Lung (tissue), 12 donors: Measurements from ENCODE around the gene ERBB4. TPM values are rescaled to one million over a fixed set of nuclear protein-coding genes. Genes with fewer than 3 reads are reported as not detected.

Experiments used
- ATAC-seq: fragments of 200-7000 bp; cut with Tn5 transposase; one replicate; pipeline ENCODE4 v1.9.1; 2020; ENCODE audit warnings: moderate number of reproducible peaks; ENCODE audit not compliant: insufficient read depth, low FRiP score
- DNase-seq, 3 donors: peaks; one replicate each; pipeline ENCODE4 v3.0.0-alpha.2; 2013 to 2017
- H3K27ac ChIP-seq, 2 donors: one replicate each; pipeline ENCODE4 v1.5.1; 2013; ENCODE audit warnings: mild to moderate bottlenecking in 2 of 2, moderate library complexity in 2 of 2, control low read depth in 1 of 2, inconsistent platforms in 1 of 2, low read depth in 1 of 2, low read length in 1 of 2
- H3K27me3 ChIP-seq, 3 donors: one replicate each; pipeline ENCODE4 v1.5.1; 2013; ENCODE audit warnings: low read length in 2 of 3; ENCODE audit not compliant: control insufficient read depth in 3 of 3, insufficient read depth in 3 of 3
- H3K36me3 ChIP-seq, 4 donors: one replicate each; pipeline ENCODE4 v1.5.1; 2013; ENCODE audit warnings: low read length in 4 of 4, mild to moderate bottlenecking in 1 of 4, moderate library complexity in 1 of 4; ENCODE audit not compliant: control insufficient read depth in 4 of 4, insufficient read depth in 4 of 4
- H3K4me1 ChIP-seq, 5 donors: one replicate each; pipeline ENCODE4 v1.5.1; 2013; ENCODE audit warnings: low read length in 5 of 5, mild to moderate bottlenecking in 2 of 5, moderate library complexity in 1 of 5; ENCODE audit not compliant: control insufficient read depth in 5 of 5, insufficient read depth in 5 of 5
- H3K4me3 ChIP-seq: one replicate; pipeline ENCODE4 v1.5.1; 2013; ENCODE audit warnings: mild to moderate bottlenecking, control low read depth, moderate library complexity
- H3K9ac ChIP-seq, 2 donors: one replicate each; pipeline ENCODE4 v1.5.1; 2013; ENCODE audit warnings: low read length in 2 of 2, control low read depth in 1 of 2; ENCODE audit not compliant: insufficient read depth in 1 of 2
- H3K9me3 ChIP-seq, 4 donors: one replicate each; pipeline ENCODE4 v1.5.1; 2013; ENCODE audit warnings: low read length in 3 of 4, mild to moderate bottlenecking in 1 of 4, moderate library complexity in 1 of 4; ENCODE audit not compliant: control insufficient read depth in 4 of 4, insufficient read depth in 3 of 4
- CTCF ChIP-seq: IDR thresholded peaks from 2 replicates; pipeline ENCODE4 v1.5.1; 2012; ENCODE audit warnings: mild to moderate bottlenecking; ENCODE audit errors: control extremely low read depth, extremely low read depth
- WGBS, 2 donors: extraction: QIAGEN DNeasy Blood & Tissue Kit; methylation state at CpG; one replicate each; pipeline ENCODE4 v1.1.7; 2013; 5-methylcytosine and 5-hydroxymethylcytosine counted together
- polyA plus RNA-seq, 2 donors: library from polyadenylated mRNA; stranded (reverse); fragments of 200-250 nt; gene quantifications; one replicate each; pipeline ENCODE4 v1.2.1, GENCODE V29; 2013
- total RNA-seq, 2 donors: library from RNA; depleted of rRNA in 1 of 2; stranded (reverse); fragments of >200 nt in 1 of 2; gene quantifications; one replicate each; pipeline ENCODE4 v1.2.1, GENCODE V29; 2014 to 2021
- donor health status: control.
- donor health status: control.
- donor health status: Bipolar disorder and iron deficiency.
- donor health status: healthy.
- donor health status: DM: yes; HTN: yes; CAD: no.

The ERBB4 gene
- total and polyA plus RNA-seq, 4 donors, result 0.41 to 16.8 (median 5.3) TPM

GRCh38 chr2:211361383-211361782 is 1177.2 kb downstream of the ERBB4 start:
- Histone ChIP-seq H3K4me3 (no peak overlapping the region), H3K27me3 (no peaks in the 10 kb centered on the region), H3K36me3 (no peaks in the 10 kb centered on the region), H3K27ac (no peak overlapping the region), H3K4me1 (no peaks in the 10 kb centered on the region), H3K9me3 (no peaks in the 10 kb centered on the region), H3K9ac (no peak overlapping the region)
- ATAC-seq (no peak), DNase-seq (no peak)
- 22% methylated on average over 1 of the region's 1 CpG for WGBS, 2 donors
- TF ChIP-seq CTCF, result no peak

GRCh38 chr2:211359347-211359746 is 1179.3 kb downstream of the ERBB4 start:
- TF ChIP-seq CTCF, result no peak

GRCh38 chr2:211358504-211358903 is 1180.1 kb downstream of the ERBB4 start:
- no peak for ATAC-seq
- H3K27ac ChIP-seq, result no peak overlapping the region

More at GRCh38 chr2:211359347-211359746, 1179.3 kb downstream of the ERBB4 start:
- Histone ChIP-seq H3K9me3 (no peaks in the 10 kb centered on the region), H3K4me3 (no peak overlapping the region), H3K9ac (no peak overlapping the region), H3K27me3 (no peaks in the 10 kb centered on the region), H3K27ac (no peak overlapping the region), H3K4me1 (no peaks in the 10 kb centered on the region), H3K36me3 (no peaks in the 10 kb centered on the region)
- DNase-seq (no peak), ATAC-seq (no peak)

More at GRCh38 chr2:211358504-211358903, 1180.1 kb downstream of the ERBB4 start:
- 85 to 87% methylated on average over 3 of the region's 3 CpGs for WGBS, 2 donors
- Histone ChIP-seq H3K27me3 (no peaks in the 10 kb centered on the region), H3K9me3 (no peaks in the 10 kb centered on the region), H3K9ac (no peak overlapping the region), H3K4me3 (no peak overlapping the region), H3K36me3 (no peaks in the 10 kb centered on the region), H3K4me1 (no peaks in the 10 kb centered on the region)
- no peak for DNase-seq
- no peak for TF ChIP-seq CTCF
